NCI-H2029 treated with DMSO at 0.1 percent for 48 hours (cell line): ENCODE measurements around the gene SYNE2.

Experiments used
- DNase-seq: peaks from one replicate; lab custom pipeline; 2025; lab: John Stamatoyannopoulos, UW

SYNE2 gene

GRCh38 chr14:64220056-64220455 lies 367.3 kb downstream of the SYNE2 start:
- no peak for DNase-seq

GRCh38 chr14:64220466-64220865 lies 367.7 kb downstream of the SYNE2 start:
- DNase-seq, result no peak

GRCh38 chr14:64221391-64222003 lies 368.7 kb downstream of the SYNE2 start:
- no peak for DNase-seq

GRCh38 chr14:64225151-64225757 lies 372.4 kb downstream of the SYNE2 start:
- no peak for DNase-seq

GRCh38 chr14:64227856-64228255 lies 375.1 kb downstream of the SYNE2 start:
- DNase-seq, result no peak

- DNase-seq, result no peak
These were observed 376.7 kb downstream of the SYNE2 start for GRCh38 chr14:64229489-64229888.

- no peak for DNase-seq
These were observed 379.5 kb downstream of the SYNE2 start for GRCh38 chr14:64232095-64232838.

- no peak for DNase-seq
These were observed 380.1 kb downstream of the SYNE2 start for GRCh38 chr14:64232944-64233343.

- no peak for DNase-seq
These were observed 380.9 kb downstream of the SYNE2 start for GRCh38 chr14:64233531-64234190.

- DNase-seq, result no peak
These were observed 382.3 kb downstream of the SYNE2 start for GRCh38 chr14:64234877-64235651.

- DNase-seq, result no peak
These were observed 383.1 kb downstream of the SYNE2 start for GRCh38 chr14:64235652-64236640.

- no peak for DNase-seq
These were observed 385.2 kb downstream of the SYNE2 start for GRCh38 chr14:64238049-64238448.

- DNase-seq, result no peak
These were observed 385.8 kb downstream of the SYNE2 start for GRCh38 chr14:64238631-64239030.

- DNase-seq, result no peak
These were observed 391.5 kb downstream of the SYNE2 start for GRCh38 chr14:64244279-64244678.

- DNase-seq, result no peak
These were observed 392.7 kb downstream of the SYNE2 start for GRCh38 chr14:64245491-64245890.

- no peak for DNase-seq
These were observed 393.9 kb downstream of the SYNE2 start for GRCh38 chr14:64246688-64247087.

GRCh38 chr14:64247195-64247594 lies 394.4 kb downstream of the SYNE2 start:
- no peak for DNase-seq

- no peak for DNase-seq
These were observed 395.9 kb downstream of the SYNE2 start for GRCh38 chr14:64248689-64249088.

- DNase-seq, result no peak
These were observed 396.6 kb downstream of the SYNE2 start for GRCh38 chr14:64249363-64249762.

- no peak for DNase-seq
These were observed 400.9 kb downstream of the SYNE2 start for GRCh38 chr14:64253672-64254071.

GRCh38 chr14:64255756-64256155 lies 403.0 kb downstream of the SYNE2 start:
- DNase-seq, result no peak
